SHP77 treated with DMSO at 0.1 percent for 48 hours (cell line): ENCODE measurements around the gene IGSF9.

ENCODE experiments used
- DNase-seq: peaks from one replicate; lab custom pipeline; 2025; lab: John Stamatoyannopoulos, UW

Gene IGSF9

GRCh38 chr1:159931795-159932173, 13.6 kb downstream of the IGSF9 start:
- no peak for DNase-seq

- DNase-seq, result no peak
These were observed 14.2 kb downstream of the IGSF9 start for GRCh38 chr1:159931101-159931794.

- no peak for DNase-seq
These were observed 14.8 kb downstream of the IGSF9 start for GRCh38 chr1:159930634-159931033.

- no peak for DNase-seq
These were observed 15.2 kb downstream of the IGSF9 start for GRCh38 chr1:159930216-159930615.

GRCh38 chr1:159929155-159930051, 16.0 kb downstream of the IGSF9 start:
- no peak for DNase-seq

- DNase-seq, result no peak
These were observed 16.8 kb downstream of the IGSF9 start for GRCh38 chr1:159928491-159929050.

GRCh38 chr1:159927849-159928431, 17.5 kb downstream of the IGSF9 start:
- DNase-seq, result no peak

GRCh38 chr1:159927211-159927848, 18.1 kb downstream of the IGSF9 start:
- DNase-seq, result no peak

- no peak for DNase-seq
These were observed 19.7 kb downstream of the IGSF9 start for GRCh38 chr1:159925719-159926078.

GRCh38 chr1:159924791-159925718, 20.4 kb downstream of the IGSF9 start, which contains the start of gene TAGLN2:
Gene TAGLN2 (minus strand): TSS chr1:159925507. CDS start chr1:159920509, 4,998 bp downstream.
- DNase-seq, result no peak

GRCh38 chr1:159924025-159924790, 21.2 kb downstream of the IGSF9 start:
- DNase-seq, result no peak

GRCh38 chr1:159923203-159924024, 22.0 kb downstream of the IGSF9 start:
- DNase-seq, result no peak

- DNase-seq, result no peak
These were observed 22.8 kb downstream of the IGSF9 start for GRCh38 chr1:159922511-159923202.

- DNase-seq, result no peak
These were observed 23.5 kb downstream of the IGSF9 start for GRCh38 chr1:159921700-159922504.

GRCh38 chr1:159921251-159921650, 24.2 kb downstream of the IGSF9 start:
- no peak for DNase-seq

GRCh38 chr1:159920651-159921050, 24.8 kb downstream of the IGSF9 start:
- DNase-seq, result no peak

- no peak for DNase-seq
These were observed 25.2 kb downstream of the IGSF9 start for GRCh38 chr1:159920202-159920601.
